Fibroblast of peridontal ligament (primary cell): ENCODE data around the gene LDB2.

Source experiments
- DNase-seq: peaks from one replicate; pipeline ENCODE4 v3.0.0-alpha.2; 2010; ENCODE audit errors: extremely low read depth

The LDB2 gene

GRCh38 chr4:16802044-16802443 lies 96.4 kb downstream of the LDB2 start:
- no peak for DNase-seq

- peak; percentile 22 for DNase-seq
Measured at GRCh38 chr4:16801356-16801755, 97.1 kb downstream of the LDB2 start.

GRCh38 chr4:16794816-16795445 lies 103.5 kb downstream of the LDB2 start:
- peak; percentile 73 for DNase-seq

DNA sequence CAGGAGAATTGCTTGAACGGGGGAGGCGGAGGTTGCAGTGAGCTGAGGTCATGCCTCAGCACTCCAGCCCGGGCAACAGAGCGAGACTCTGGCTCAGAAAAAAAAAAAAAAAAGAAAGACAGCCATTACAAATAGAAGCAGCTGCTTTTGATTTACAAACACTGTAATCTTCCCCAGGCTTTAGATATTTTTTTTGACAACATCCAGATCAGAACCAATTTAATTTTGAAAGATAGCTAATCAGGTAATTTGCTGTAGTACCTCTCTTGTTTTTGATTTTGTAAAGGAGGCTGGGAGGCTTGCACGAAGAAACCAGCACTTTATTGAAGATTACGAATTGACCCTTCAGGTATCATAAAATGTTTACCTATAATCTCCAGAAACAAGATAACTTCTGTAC lies 107.0 kb downstream of the LDB2 start:
- no peak for DNase-seq

GRCh38 chr4:16790508-16790907 lies 107.9 kb downstream of the LDB2 start:
- DNase-seq: no peak

GRCh38 chr4:16788868-16789267 lies 109.6 kb downstream of the LDB2 start:
- no peak for DNase-seq

DNA sequence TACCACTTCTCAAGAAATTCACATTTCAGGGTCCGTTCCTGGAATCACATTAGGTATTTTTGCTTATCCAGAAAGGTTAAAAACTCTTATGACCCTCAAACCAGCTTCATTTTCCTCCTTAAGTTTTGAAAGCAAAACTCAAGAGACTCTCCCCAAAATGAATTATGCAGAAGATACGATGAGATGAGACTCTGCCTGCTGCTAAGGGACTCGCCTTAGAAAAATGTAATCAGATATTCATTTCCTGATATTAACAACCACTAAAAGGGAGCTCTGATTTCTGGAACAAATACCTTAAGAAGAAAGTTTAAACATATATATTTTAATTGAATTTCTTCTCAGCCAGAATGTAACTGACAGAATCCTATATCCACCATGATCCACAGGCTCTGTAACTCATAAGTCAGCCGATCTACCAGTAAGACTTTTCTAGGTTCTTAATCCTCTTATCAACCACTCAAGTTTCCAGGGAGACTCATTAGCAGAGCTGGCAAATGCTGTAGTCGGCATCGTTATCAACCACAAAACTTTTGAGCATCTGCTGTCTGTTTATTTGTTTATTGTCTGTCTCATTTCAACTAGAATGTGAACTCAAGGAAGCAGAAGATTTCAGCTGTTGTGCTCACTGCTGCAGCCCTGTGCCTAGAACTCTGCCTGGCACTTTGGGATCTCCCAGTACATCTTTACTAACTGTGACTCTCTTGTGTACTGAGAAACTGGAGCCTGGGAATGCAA lies 112.5 kb downstream of the LDB2 start:
- DNase-seq: peak; percentile 29

- DNase-seq: peak; percentile 47
Measured at GRCh38 chr4:16783119-16783518, 115.3 kb downstream of the LDB2 start.

GRCh38 chr4:16779028-16779675 lies 119.3 kb downstream of the LDB2 start:
- peak; percentile 84 for DNase-seq

- no peak for DNase-seq
Measured at GRCh38 chr4:16777726-16778125, 120.7 kb downstream of the LDB2 start.

- no peak for DNase-seq
Measured at GRCh38 chr4:16775411-16776154, 122.9 kb downstream of the LDB2 start.

GRCh38 chr4:16772366-16772850 lies 126.0 kb downstream of the LDB2 start:
- peak; percentile 90 for DNase-seq

DNA sequence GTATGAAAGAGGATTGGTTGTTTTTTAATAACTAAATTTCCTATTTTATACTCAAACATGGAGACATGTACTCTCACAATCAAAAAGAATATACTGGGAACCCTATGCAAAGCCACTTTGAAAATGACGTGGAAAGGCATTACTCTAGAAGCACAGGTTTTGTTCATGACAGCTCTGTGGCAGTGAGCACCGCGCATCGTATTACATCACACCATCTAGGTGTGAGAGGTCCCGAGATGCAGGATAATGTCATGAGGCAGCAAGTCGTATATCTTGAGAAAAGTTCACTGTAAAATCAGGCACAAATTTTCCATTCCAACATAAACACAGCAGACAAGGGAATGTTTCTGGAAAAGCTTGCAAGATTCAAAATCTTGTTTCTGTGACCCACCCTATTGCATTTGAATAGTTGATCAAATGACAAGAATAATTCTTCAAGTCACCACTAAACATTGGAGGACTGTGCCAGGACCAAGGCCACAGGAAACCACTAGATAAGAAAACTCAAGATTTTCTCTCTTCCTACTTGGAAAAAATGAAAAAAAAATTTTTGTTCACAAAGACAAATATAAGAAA lies 127.6 kb downstream of the LDB2 start:
- no peak for DNase-seq

DNA sequence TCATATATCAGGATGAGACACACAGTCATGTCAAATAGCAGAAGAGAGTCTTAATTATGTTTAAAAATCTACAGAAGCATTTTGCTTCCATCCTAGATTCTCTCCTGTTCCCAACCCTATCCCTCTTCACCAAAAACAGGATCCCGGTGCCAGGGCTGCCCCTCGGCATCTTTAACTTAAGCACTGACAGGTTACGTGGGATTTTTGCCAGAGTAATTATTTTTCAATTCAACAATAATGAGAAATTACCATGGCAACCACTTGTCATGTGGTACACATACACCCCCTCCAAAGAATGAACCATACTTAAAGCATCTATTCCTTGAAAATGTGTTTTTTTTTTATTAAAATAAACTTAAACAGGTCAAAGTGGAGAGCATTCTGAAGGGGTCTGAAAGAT lies 130.6 kb downstream of the LDB2 start:
- no peak for DNase-seq

GRCh38 chr4:16767251-16767650 lies 131.2 kb downstream of the LDB2 start:
- DNase-seq: no peak

DNA sequence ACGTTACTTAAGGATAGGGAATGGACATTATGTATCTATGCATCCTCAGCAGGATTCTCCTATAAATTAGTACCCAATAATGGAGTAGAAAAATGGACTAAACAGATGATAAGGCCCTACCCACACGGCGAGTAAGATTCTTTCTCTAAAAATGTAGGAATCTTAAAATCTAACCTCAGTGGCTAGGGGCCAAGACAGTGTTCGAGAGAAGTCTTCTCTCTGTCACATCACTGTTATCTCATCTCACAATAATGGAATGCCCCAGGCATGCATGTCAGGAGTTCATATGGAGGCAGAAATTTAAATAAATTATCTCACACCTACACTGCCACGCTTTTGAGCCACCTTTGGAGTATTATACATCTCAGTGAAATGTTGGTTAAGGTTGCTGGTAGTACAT lies 132.9 kb downstream of the LDB2 start:
- DNase-seq: no peak

- DNase-seq: peak; percentile 41
Measured at GRCh38 chr4:16764622-16765021, 133.8 kb downstream of the LDB2 start.

GRCh38 chr4:16760617-16761363 lies 137.7 kb downstream of the LDB2 start:
- no peak for DNase-seq

- peak; percentile 38 for DNase-seq
Measured at GRCh38 chr4:16759931-16760582, 138.4 kb downstream of the LDB2 start.

DNA sequence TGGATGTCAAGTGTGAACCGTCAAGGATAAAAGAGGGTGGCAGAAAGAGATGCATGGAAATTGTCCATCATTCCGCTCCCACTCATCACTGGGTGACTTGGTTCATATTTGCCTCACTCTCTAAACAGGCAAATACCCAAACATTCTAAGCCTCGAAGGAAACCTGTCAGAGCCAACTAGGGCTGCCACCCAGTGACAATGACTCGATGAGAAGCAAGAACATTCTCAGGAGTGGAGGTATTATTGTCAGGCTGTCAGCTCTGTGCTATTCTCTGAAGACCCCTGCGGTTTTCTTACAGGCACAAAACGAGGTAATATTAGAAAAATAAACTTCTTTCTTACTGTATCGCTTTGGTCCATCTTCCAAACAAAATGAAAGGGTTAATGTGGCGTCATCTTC lies 139.6 kb downstream of the LDB2 start:
- no peak for DNase-seq

DNA sequence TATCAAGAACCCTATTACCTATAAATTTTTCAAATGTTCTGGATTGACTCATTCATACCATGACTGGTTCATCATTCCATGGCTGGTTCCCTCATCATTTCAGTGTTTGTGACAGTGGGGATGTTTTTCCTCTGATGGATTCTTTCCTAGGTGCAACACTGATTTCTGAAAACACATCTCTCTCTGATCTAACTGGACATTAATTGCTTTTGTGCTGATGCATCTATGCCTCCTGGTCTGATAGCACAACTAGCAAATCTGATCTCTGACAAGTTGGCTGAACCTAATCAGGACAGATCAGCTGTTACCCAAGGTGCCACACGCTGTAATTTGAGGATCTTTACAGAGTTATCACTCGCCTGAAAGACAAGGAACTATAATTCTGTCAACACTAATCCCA lies 140.2 kb downstream of the LDB2 start:
- DNase-seq: no peak
